HG02852 (cell line): ENCODE data around the gene PROSER3.
"Not testable (repeated sequence)": the region's sequence is repeated elsewhere in the genome, so short reads cannot be mapped to it uniquely, and the experiment has no call there.

ENCODE experiments used
- ATAC-seq: cut with Tn5 transposase; IDR thresholded peaks from one replicate; pipeline ENCODE4 v1.9.1; 2021; ENCODE audit warnings: mild to moderate bottlenecking, moderate library complexity; ENCODE audit not compliant: unreplicated experiment

The PROSER3 gene

DNA sequence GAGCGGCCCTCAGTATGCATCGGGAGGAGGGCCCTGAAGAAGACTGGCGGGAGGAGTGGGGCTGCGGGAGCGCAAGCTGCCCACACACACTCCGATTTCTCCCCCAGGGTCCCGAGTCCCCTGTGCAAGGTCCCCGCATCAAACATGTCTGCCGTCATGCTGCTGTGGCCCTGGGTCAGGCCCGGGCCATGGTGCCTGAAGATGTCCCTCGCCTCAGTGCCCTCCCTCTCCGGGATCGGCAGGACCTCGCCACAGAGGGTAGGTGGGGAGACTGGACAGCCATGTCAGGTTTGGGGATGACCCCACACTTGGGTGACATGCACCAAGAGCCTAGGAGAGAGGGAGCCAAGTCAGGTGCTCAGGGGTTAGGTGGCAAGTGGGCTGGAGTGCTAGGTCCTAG, 35.5 kb upstream of the PROSER3 start:
- ATAC-seq: no peak

DNA sequence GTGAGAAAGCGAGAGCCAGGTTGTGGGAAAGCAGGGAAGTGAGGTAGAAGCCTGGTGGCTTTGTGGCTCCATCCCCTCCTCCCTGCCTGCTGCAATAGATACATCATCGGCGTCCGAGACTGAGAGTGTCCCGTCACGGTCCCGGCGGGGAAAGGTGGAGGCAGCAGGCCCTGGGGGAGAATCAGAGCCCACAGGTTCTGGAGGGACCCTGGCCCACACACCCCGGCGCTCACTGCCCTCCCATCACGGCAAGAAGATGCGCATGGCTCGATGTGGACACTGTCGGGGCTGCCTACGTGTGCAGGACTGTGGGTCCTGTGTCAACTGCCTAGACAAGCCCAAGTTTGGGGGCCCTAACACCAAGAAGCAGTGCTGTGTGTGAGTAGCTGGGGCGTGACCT, 35.1 kb upstream of the PROSER3 start:
- no peak for ATAC-seq

DNA sequence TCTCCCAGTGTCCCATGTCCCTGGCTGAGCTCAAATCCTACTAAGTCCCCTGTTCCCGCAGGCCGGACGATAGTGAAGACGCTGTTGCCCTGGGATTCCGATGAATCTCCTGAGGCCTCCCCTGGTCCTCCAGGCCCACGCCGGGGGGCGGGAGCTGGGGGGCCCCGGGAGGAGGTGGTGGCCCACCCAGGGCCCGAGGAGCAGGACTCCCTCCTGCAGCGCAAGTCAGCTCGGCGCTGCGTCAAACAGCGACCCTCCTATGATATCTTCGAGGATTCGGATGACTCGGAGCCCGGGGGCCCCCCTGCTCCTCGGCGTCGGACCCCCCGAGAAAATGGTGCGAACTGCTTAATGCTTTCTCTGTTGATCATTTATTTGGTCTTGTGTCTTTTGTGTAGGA, 34.3 kb upstream of the PROSER3 start:
- no peak for ATAC-seq

DNA sequence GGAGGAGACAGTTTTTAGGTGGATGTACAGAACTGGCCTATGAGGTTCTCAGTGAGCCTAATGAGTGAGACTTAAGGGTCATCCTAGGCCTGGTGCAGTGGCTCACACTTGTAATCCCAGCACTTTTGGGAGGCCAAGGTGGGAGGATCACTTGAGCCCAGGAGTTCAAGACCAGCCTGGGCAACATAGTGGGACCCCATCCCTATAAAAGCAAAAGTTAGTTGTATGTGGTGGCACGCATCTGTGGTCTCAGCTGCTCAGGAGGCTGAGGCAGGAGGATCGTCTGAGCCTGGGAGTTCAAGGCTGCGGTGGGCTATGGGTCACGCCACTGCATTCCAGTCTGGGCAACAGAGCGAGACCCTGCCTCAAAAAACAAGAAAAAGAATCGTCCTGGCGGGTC, 33.8 kb upstream of the PROSER3 start:
- not testable (repeated sequence) for ATAC-seq

DNA sequence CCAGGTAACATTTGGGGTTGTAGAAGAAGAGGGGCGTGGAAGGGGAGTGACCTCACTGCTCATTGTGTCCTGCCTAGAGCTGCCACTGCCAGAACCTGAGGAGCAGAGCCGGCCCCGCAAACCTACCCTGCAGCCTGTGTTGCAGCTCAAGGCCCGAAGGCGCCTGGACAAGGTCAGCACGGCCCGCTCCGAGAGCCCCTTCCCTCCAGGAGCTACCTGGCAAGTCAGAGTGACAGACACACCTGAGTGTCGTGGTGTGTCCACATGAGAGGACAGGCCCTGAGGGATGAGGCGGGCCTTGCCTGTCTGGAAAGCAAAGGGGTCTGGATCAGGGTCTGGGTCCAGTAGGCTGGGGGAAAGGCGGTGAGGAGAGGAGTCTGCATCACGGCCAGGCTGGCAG, 33.4 kb upstream of the PROSER3 start:
- ATAC-seq: no peak

DNA sequence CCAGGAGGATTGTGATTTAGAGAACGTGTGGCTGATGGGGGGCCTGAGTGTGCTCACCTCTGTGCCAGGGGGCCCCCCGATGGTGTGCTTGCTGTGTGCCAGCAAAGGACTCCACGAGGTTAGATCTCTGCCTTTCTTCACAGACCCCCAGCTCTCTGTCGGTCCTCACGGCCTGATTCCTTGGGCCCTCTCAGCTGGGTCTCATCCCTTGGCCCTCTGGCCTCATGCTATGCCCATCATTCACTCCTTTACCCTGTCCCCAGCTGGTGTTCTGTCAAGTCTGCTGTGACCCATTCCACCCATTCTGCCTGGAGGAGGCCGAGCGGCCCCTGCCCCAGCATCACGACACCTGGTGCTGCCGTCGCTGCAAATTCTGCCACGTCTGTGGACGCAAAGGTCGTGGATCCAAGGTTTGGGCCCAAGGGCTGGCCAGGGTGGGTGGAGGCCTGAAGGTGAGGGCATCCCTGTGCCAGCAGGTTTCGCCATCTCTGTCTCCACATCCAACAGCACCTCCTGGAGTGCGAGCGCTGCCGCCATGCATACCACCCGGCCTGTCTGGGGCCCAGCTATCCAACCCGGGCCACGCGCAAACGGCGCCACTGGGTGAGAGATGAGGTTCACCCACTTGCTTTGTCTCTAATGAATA, 32.6 kb upstream of the PROSER3 start:
- no peak for ATAC-seq

DNA sequence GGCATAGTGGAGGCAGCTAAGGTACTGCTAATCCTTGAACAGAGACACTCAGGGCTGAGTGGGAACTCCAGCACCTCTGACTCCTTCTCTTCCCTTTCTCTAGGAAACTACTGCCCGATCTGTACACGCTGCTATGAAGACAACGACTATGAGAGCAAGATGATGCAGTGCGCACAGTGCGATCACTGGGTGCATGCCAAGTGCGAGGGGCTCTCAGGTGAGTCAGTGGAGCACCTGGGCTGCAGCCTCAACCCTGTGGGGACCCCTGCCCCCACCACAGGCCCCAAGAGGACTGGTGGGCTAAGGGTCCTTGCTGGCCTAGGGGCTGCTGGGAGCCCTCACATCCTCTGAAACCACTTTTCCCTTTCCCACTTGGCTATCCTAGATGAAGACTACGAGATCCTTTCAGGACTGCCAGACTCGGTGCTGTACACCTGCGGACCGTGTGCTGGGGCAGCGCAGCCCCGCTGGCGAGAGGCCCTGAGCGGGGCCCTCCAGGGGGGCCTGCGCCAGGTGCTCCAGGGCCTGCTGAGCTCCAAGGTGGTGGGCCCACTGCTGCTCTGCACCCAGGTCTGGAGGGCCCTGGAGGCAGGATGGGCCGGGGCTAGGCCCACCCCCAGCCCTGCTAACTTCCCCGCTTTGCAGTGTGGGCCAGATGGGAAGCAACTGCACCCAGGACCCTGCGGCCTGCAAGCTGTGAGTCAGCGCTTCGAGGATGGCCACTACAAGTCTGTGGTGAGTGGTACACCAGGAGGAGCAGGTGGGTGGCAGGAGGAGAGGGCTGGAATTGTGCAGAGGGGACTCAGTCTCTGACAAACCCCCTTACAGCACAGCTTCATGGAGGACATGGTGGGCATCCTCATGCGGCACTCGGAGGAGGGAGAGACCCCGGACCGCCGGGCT, 30.7 kb upstream of the PROSER3 start:
- no peak for ATAC-seq

DNA sequence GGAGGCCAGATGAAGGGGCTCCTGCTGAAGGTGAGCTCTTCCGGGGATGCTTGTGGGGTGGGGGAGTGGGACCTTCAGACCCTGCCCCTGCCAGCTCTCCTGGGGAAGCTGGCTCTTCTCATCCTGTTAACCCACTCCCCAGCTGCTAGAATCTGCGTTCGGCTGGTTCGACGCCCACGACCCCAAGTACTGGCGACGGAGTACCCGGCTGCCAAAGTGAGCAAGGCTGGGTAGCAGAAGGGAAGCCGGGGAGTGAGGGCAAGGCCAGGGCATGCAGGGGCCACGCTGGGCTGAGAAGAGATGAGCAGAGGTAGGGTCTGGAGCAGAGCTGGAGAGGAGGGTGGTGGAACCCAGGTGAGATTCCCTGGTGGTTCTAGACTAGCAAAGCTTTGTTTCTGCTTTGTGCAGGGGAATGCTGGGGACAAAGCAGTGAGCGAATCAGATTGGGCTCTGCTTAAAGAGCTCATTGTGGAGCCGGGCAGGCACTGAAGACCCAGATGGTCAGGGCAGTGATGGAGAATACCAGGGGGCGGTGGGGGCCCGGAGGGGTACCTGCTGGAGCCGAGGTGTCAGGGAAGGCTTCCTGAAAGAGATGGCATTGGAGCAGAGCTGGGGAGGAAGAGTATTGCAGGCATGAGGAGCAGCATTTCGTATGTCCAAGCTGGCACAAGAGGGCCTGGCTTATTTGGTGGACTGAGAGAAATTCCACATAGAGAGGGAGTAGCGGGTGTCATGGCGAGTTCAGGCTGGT, 29.8 kb upstream of the PROSER3 start:
- no peak for ATAC-seq

DNA sequence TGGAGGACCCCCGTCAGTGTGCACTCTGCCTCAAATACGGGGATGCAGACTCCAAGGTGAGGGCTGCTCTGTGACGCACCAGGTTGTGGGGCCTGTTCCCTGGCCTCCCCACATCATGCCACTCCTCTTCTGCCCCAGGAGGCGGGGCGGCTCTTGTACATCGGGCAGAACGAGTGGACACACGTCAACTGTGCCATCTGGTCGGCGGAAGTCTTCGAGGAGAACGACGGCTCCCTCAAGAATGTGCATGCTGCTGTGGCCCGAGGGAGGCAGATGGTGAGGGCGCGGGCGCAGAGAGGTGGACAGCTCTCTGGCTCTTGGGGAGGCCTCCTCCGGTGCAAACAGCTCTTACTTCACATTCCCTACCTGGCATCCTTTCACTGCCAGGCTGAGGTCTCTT, 29.0 kb upstream of the PROSER3 start:
- ATAC-seq: no peak

DNA sequence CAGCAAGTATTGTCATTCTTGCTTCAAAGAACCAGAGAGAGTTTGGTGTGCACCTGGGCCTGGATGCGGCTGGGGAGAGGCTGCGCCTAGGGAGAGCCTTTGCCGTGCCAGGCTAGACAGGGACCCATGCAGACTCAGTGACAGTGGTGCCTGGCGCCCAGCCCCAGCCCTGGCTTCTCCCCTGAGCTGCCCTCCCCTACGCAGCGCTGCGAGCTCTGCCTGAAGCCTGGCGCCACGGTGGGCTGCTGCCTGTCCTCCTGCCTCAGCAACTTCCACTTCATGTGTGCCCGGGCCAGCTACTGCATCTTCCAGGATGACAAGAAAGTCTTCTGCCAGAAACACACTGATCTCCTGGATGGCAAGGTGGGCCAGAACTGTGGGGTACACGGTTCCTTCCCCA, 28.2 kb upstream of the PROSER3 start:
- no peak for ATAC-seq

DNA sequence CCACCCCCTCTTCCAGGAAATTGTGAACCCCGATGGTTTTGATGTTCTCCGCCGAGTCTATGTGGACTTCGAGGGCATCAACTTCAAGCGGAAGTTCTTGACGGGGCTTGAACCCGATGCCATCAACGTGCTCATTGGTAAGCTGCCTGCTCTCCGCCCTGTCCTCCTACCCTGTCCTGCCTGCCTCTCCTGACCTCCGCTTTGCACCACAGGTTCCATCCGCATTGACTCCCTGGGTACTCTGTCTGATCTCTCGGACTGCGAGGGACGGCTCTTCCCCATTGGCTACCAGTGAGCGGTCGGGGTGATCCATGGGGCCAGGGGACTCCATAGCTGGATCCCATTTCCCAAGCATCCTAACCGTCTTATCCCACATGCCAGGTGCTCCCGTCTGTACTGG, 27.6 kb upstream of the PROSER3 start:
- no peak for ATAC-seq

DNA sequence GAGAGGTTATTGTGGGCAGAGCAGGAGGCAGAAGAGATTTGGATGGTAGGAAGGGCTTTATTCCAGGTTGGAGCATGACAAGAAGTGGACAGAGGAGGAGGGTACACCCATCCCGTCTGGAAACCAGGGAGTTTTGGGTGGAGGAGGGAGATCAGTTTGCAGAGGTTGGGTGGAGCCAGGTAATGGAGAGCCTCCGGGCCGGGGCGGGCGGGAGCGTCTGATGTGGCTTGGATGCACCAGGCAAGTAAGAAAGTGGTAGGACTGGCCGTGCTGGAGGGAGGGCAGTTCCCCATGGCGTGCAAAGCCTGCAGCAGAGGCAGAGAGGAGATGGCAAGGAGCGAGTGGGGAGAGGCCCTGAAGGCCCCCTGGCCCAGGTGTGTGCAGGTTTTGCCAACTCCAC, 26.6 kb upstream of the PROSER3 start:
- ATAC-seq: no peak

DNA sequence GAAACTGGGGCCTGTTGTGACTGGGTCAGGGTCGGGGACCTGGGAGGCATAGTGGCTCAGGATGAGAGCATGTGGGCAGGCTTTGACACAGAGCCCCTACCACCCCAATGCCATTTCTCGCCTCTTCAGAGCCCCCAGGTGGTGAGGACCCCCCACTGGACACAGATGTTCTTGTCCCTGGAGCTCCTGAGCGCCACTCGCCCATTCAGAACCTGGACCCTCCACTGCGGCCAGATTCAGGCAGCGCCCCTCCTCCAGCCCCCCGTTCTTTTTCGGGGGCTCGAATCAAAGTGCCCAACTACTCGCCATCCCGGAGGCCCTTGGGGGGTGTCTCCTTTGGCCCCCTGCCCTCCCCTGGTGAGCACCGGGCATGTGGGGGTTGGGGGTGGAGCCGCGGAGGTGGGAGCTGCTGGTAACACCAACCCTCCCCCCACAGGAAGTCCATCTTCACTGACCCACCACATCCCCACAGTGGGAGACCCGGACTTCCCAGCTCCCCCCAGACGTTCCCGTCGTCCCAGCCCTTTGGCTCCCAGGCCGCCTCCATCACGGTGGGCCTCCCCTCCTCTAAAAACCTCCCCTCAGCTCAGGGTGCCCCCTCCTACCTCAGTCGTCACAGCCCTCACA, 26.1 kb upstream of the PROSER3 start:
- ATAC-seq: no peak

DNA sequence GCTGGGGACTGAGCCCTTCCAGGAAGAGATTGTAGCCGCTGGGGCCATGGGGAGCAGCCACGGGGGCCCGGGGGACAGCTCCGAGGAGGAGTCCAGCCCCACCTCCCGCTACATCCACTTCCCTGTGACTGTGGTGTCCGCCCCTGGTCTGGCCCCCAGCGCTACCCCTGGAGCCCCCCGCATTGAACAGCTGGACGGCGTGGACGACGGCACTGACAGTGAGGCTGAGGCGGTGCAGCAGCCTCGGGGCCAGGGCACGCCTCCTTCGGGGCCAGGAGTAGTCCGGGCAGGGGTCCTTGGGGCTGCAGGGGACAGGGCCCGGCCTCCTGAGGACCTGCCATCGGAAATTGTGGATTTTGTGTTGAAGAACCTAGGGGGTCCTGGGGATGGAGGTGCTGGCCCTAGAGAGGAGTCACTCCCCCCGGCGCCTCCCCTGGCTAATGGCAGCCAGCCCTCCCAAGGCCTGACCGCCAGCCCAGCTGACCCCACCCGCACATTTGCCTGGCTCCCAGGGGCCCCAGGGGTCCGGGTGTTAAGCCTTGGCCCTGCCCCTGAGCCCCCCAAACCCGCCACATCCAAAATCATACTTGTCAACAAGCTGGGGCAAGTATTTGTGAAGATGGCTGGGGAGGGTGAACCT, 25.3 kb upstream of the PROSER3 start:
- no peak for ATAC-seq

DNA sequence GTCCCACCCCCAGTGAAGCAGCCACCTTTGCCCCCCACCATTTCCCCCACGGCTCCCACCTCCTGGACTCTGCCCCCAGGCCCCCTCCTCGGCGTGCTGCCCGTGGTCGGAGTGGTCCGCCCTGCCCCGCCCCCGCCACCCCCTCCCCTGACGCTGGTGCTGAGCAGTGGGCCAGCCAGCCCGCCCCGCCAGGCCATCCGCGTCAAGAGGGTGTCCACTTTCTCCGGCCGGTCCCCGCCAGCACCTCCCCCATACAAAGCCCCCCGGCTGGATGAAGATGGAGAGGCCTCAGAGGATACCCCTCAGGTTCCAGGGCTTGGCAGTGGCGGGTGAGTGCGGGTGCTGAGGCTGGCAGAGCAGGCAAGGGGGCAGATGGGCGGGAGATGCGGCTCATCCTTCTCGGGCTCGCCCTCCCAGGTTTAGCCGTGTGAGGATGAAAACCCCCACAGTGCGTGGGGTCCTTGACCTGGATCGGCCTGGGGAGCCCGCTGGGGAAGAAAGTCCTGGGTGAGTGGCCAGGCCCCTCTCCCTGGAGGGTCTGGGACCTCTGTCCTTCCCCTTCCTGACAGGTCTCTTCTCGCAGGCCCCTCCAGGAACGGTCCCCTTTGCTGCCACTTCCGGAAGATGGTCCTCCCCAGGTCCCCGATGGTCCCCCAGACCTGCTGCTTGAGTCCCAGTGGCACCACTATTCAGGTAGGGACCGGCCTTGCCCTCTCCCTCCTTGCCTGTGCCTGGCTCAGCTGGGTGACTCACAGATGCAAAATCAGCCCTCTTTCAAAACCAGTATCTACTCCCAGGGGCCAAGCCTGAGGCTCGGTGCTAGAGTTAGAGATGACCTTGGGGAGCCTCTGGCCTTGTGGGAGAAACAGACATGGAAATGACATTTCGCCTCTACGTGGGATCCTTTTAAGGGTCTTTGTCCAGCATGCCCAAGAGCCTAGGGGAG, 24.5 kb upstream of the PROSER3 start:
- no peak for ATAC-seq

DNA sequence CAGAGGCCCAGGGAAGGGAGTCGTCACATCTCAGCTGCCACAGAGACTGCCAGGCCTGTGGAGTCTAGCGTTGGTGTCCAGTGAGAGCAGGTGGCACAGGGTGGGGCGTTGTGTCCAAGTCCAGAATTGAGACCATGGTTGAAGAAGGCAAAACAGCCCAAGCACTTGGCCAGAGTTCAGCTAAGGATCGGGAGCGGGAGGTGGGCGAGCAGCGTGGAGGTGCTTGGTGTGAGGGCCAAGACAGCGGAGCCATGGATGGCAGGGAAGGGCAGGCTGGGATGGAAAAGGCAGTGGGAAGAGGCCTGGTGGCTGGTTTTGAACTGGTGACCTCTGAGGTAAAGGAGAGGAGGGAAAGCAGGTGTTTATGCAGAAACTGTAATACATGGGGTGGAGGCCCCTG, 23.7 kb upstream of the PROSER3 start:
- ATAC-seq: no peak

DNA sequence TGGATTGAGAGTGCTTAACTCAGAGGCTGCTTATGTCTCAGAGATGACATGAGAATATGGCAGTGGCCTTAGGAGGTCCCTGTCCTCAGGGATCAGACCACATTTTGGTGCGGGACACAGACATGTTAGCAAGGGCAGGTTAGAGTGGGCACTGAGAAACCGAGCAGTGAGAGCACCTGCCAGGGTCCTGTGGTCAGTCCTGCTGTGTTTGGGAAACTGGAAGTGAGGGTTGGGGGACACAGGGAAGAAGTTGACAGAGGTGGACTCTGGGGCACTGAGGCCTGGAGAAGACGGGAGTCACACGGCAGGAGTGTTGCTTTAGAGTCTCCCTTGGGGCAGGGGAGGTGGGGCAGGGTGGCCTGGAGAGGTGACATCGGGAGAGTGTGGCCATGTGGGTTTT, 23.1 kb upstream of the PROSER3 start:
- no peak for ATAC-seq

DNA sequence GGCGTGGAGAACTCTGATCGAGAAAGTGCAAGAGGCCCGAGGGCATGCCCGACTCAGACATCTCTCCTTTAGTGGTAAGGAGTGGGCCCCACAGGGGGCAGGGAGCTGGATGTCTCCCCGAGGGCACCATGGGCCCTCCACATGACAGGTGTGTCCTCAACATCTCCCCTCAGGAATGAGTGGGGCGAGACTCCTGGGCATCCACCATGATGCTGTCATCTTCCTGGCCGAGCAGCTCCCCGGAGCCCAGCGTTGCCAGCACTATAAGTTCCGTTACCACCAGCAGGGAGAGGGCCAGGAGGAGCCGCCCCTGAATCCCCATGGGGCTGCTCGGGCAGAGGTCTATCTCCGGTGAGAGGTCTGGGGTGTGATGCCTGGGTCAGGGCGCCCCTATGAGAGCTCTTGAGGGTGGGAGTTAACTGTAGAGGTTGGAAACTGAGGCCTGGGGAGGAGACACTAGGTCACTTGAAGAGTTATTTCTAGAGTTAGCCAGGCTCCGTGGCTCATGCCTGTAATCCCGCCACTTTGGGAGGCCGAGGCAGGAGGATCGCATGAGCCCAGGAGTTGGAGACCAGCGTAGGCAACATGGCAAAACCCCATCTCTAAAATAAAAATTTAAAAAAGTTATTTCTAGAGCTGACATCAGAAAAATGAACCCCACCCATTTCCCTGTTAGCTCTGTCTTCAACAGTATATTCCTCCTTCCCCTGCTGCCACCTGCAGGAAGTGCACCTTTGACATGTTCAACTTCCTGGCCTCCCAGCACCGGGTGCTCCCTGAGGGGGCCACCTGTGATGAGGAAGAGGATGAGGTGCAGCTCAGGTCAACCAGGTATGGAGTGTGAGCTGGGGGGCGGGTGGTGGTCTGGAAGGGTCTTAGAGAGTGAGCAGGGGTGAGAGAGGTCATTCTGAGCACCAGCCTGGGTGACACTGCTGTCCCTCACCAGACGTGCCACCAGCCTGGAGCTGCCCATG, 20.8 kb upstream of the PROSER3 start:
- no peak for ATAC-seq
